Ovary (tissue), 3 donors: ENCODE results near the gene ENPP6.

Experiments
- POLR2A ChIP-seq: fragments of 450-650 bp; IDR thresholded peaks from one replicate; pipeline ENCODE4 v1.6.1; 2017; ENCODE audit warnings: antibody characterized with exemption, mild to moderate bottlenecking, moderate library complexity
- TF ChIP-seq, protein P1 (sequence below), 3 donors: fragments of 450-650 bp in 2 of 3; fragments of 200-600 bp in 1 of 3; IDR thresholded peaks; one replicate each; pipeline versions ENCODE4 v1.5.1 to v1.8.0; 2016 to 2022; ENCODE audit warnings: antibody characterized with exemption in 3 of 3, mild to moderate bottlenecking in 1 of 3
- donor health status: DM: no; HTN: no; CAD: no.

DNA sequence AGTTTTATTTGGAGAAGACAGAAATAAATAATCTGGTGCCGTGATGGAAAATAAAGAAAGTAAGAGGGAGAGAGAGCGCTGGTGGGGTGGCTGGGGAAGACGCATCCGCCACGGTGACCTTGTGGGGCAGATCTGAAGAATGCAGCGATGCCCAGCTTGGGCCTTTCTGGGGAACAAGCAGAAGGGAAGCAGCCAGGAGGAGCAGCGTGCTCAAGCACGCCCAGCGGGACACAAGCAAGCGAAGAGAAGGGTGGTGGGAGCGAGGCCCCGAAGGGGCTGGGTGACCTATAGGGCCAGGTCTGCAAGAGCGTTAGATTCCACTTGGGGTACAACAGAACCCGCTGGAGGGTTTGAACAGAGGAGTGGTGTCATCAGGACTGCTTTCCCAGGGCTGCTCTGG is 12.4 kb downstream of the ENPP6 start:
- TF ChIP-seq, protein P1, sequence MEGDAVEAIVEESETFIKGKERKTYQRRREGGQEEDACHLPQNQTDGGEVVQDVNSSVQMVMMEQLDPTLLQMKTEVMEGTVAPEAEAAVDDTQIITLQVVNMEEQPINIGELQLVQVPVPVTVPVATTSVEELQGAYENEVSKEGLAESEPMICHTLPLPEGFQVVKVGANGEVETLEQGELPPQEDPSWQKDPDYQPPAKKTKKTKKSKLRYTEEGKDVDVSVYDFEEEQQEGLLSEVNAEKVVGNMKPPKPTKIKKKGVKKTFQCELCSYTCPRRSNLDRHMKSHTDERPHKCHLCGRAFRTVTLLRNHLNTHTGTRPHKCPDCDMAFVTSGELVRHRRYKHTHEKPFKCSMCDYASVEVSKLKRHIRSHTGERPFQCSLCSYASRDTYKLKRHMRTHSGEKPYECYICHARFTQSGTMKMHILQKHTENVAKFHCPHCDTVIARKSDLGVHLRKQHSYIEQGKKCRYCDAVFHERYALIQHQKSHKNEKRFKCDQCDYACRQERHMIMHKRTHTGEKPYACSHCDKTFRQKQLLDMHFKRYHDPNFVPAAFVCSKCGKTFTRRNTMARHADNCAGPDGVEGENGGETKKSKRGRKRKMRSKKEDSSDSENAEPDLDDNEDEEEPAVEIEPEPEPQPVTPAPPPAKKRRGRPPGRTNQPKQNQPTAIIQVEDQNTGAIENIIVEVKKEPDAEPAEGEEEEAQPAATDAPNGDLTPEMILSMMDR (IDR thresholded peaks at IDR 0.05) = no peak
- TF ChIP-seq POLR2A = no peak
